ENCODE results near the gene XPR1.

Gene XPR1

GRCh38 chr1:180881806-180882509, 250.1 kb downstream of the XPR1 start:
- no peak for DNase-seq (ENCODE audit: extremely low read depth in 1 of 2, low read depth in 1 of 2)

GRCh38 chr1:180884588-180885300, 252.9 kb downstream of the XPR1 start:
- no peak for DNase-seq (ENCODE audit: extremely low read depth in 1 of 2, low read depth in 1 of 2)

DNA sequence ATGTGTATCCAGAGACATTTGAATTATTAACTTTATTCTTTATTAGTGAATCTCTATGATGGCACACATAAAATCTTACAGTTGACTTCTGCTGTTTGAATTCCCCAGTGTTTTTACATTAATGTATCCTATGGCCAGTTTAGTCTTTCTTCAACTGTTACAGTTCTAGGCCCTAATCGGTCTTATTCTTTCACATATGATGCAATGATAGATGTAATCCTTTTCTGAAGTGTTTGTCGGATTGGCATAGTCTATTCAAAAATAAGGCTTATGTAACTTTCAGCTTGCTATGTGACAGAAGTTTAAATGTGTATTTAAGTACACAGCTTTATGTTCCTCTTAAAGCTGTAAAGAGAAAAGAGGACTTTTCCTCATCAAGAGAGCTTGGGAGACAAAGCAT, 254.5 kb downstream of the XPR1 start:
- DNase-seq (ENCODE audit: extremely low read depth in 1 of 2, low read depth in 1 of 2), result no peak

- DNase-seq (ENCODE audit: extremely low read depth in 1 of 2, low read depth in 1 of 2), result no peak
Measured at GRCh38 chr1:180887841-180888240, 256.0 kb downstream of the XPR1 start.

DNA sequence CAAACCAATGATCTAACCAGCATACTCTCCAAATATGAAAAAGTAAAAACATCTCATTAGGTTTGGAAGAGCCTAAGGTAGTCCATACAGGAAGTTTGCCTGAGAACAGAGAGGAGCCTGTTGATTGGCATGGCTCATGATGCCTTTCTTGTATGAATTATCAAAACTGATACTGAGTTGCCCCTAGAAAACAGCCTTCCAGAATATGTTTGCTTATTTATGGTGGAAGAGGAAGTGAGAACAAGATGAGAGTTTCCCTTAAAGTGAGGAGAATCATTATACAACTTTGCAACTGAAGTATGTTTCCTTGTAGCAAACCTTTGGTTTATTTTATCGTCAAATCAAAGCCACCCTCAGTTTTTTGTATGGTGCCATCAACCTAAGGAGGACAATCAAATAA, 257.0 kb downstream of the XPR1 start:
- no peak for DNase-seq (ENCODE audit: extremely low read depth in 1 of 2, low read depth in 1 of 2)

DNA sequence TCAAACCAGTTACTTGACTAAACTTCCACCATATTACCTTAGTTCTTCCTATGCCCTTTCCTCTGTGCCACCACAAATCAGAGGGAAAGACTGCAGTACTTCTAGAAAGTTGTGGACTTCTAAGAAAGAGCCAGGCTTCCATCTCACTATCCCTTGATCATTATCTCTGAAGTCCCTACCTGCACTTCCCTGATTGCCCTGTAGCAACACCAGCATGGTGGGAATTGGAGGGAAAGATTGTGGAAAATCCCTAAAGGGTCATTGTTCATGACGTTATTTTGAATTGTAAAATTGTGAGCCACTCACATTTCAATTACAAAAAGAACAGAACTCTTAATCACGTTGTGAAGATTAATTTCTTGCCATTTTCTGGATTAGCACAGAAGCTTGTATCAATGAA, 257.5 kb downstream of the XPR1 start:
- DNase-seq (ENCODE audit: extremely low read depth in 1 of 2, low read depth in 1 of 2), result no peak

GRCh38 chr1:180892272-180892671, 260.4 kb downstream of the XPR1 start:
- DNase-seq (ENCODE audit: extremely low read depth in 1 of 2, low read depth in 1 of 2), result no peak

DNA sequence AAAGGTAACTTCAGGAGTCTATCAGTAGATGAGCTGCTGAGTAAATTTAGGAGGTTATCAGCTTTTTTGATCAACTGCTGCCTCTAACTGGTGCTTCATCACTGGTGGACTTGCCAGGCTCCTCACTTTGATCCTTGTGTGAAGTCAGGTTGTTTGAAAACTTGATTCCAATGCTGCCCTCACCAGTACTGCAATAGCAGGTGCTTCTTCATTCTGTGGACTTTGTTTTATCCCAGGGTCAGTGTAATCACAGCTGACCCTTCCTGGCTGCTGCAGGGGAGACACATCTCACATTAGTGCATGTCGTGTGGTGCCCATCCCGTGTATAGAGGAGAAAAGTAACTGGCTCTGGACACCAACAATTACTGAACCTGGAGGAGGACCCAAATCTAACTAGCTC, 260.9 kb downstream of the XPR1 start:
- DNase-seq (ENCODE audit: extremely low read depth in 1 of 2, low read depth in 1 of 2), result no peak

- no peak for DNase-seq (ENCODE audit: extremely low read depth in 1 of 2, low read depth in 1 of 2)
Measured at GRCh38 chr1:180893614-180894013, 261.8 kb downstream of the XPR1 start.

- no peak for DNase-seq (ENCODE audit: extremely low read depth in 1 of 2, low read depth in 1 of 2)
Measured at GRCh38 chr1:180896161-180896560, 264.3 kb downstream of the XPR1 start.

DNA sequence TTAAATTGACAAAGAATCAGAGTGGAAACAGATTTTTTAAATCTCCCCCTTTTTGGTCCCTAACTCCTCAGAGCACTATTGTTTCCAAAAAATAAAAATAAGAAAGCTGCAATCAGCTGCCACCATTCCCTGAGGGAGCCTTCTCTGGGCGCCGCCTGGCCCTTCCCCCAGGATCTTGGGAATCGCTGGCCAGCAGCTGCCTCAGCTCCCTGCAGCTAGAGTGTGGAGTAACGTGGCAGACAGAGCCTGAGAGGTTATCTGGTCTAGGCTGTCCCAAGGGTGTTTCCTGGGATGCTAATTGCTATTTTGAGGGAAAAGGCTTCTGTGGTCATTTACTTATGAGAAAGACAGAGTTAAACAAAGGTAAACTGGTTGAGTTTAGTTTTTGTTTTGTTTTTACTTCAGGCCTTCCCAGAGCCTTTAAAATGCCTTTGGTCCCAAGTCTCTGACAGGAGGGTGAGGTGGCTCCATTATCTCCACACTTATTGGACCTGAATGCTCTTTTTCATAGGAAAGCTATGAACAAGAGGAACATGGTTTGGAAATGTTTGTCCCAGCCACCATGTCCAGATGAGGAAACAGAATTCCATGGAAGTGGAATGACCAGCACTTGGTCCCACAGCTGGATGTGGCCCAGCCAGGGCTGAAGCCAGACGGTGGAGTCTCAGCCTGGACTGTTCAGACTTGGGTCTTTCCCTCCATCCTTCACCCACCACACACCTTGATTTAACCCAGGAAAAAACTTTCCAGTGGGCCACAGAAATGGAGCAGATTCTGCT, 266.8 kb downstream of the XPR1 start:
- no peak for DNase-seq (ENCODE audit: extremely low read depth in 1 of 2, low read depth in 1 of 2)

DNA sequence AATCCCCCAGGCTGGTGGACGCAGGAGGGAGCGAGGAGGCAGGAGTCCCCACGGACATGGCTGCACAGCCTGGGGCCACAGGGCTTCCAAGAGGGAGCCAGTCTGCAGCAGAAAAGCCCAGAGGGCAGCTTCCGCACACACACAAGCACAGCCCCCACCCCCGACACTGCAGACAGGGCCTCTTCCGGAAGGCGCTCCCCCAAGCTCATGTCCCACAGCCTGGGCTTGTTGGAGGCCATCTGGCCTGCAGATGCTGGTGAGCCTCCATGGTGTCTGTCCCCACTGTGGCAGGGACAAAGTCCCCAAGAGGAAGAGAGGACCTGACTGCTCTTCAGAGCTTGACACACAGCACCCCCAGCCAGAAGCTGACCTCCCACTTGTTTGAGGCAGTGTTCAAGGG, 267.4 kb downstream of the XPR1 start:
- DNase-seq (ENCODE audit: extremely low read depth in 1 of 2, low read depth in 1 of 2), result no peak

DNA sequence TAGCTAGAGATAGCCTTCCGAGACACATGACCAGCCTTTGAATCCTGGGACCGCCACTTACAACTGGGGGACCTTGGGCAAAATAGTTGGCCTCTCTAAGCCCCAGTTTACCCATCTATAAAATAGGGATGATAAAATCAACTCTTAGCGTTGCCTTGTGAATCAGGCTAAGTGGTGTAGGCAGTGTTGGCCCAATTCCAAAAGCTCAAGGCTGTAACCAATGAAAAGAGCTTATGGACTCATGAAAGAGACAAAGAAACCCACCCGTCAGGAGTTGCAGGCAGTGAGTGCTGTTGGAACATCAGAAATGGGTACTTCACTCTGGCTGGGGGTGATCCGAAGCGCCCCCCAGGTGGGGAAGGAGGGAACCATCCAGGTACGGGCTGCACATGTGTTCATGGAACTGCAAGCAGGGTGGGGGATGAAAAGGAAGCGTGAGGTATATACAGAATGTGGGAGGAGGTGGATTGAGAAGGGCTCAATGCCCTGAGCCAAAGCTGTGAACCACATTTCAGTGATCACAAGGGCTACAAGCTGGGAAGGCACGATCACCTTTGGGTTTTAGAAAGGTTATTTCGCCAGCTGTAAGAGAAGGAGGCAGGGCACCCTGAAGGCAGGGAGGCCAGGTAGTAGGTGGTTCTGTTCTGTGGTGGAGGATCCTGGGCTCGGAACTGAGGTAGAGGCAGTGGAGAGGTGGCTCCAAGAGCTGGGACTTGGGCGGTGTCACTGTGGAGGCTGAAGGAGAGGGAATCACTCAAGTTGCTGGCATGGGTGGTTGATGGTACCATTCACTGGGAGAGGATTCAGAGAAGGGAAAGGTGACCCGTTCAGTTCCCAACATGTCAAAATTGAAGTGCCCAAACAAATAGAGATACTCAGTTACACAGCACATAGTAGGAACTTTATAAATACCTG, 269.5 kb downstream of the XPR1 start:
- no peak for DNase-seq (ENCODE audit: extremely low read depth in 1 of 2, low read depth in 1 of 2)

GRCh38 chr1:180902541-180902940, 270.7 kb downstream of the XPR1 start:
- no peak for DNase-seq (ENCODE audit: extremely low read depth in 1 of 2, low read depth in 1 of 2)

GRCh38 chr1:180905927-180906326, 274.1 kb downstream of the XPR1 start:
- DNase-seq (ENCODE audit: extremely low read depth in 1 of 2, low read depth in 1 of 2), result no peak

DNA sequence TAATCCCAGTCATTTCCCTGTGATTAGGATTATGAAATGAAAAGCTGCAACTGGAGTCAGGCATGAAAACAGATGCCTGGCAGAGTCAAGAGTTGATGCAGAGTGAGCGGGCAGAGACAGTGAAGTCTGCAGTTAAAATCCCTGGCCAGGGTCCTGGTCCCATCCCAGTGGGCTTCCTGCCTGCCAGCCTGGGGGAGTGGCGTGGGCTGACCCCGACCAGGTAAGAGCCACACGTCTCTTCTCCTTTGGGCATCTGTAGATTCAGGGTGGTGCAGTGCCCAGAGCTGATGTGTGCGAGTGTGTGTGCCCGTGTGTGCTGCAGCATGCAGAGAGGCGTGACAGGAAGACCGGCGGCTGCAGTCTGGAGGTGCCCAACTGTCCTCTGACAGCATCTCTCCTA, 274.7 kb downstream of the XPR1 start:
- no peak for DNase-seq (ENCODE audit: extremely low read depth in 1 of 2, low read depth in 1 of 2)

GRCh38 chr1:180907313-180908055, 275.7 kb downstream of the XPR1 start:
- no peak for DNase-seq (ENCODE audit: extremely low read depth in 1 of 2, low read depth in 1 of 2)

DNA sequence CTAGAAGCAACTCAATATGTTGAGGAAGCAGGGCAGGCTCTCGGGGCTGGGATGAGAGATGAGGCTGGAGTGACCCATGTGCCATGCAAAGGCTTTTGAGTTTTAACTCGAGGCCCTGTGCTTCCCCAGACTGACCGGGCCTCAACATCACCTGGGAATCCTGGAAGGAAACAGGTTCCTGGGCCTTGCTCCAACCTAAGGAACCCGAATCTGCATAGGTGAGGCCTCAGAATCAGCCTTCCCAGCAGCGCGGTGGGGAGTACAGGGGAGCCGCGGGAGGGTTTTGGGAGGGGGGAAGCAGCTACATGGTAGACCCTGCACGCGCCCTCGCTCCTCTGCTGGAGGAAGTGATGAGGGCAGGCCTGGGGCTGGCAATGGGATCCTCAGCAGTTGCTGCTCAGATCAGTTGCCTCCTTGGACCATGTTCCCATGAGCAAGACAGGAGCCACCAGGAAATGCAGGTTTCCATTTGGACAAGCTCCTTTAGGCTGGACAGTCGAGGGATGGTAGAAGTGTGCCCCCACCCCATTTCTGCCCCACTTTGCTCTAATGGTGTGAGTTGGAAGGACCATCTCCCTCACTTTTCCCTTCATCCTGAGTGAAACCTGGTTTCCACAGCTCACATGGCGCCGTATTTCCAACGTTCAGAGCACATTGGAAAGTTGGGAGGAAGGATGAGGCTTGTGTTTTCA, 276.4 kb downstream of the XPR1 start:
- DNase-seq (ENCODE audit: extremely low read depth in 1 of 2, low read depth in 1 of 2), result no peak

- DNase-seq (ENCODE audit: extremely low read depth in 1 of 2, low read depth in 1 of 2), result no peak
Measured at GRCh38 chr1:180909005-180909414, 277.2 kb downstream of the XPR1 start.
